HTERT RPE-1 (cell line): ENCODE results near the gene MRPL12.
"Not testable (repeated sequence)": the region's sequence is repeated elsewhere in the genome, so short reads cannot be mapped to it uniquely, and the experiment has no call there.

Experiments
- in situ Hi-C: fragments of 300-500 bp; cut with MboI; formaldehyde crosslinking; loops from 4 replicates; pipeline ENCODE4 v1.14.3; 2020; ENCODE audit warnings: low sequenced_read_pairs

MRPL12 gene

DNA sequence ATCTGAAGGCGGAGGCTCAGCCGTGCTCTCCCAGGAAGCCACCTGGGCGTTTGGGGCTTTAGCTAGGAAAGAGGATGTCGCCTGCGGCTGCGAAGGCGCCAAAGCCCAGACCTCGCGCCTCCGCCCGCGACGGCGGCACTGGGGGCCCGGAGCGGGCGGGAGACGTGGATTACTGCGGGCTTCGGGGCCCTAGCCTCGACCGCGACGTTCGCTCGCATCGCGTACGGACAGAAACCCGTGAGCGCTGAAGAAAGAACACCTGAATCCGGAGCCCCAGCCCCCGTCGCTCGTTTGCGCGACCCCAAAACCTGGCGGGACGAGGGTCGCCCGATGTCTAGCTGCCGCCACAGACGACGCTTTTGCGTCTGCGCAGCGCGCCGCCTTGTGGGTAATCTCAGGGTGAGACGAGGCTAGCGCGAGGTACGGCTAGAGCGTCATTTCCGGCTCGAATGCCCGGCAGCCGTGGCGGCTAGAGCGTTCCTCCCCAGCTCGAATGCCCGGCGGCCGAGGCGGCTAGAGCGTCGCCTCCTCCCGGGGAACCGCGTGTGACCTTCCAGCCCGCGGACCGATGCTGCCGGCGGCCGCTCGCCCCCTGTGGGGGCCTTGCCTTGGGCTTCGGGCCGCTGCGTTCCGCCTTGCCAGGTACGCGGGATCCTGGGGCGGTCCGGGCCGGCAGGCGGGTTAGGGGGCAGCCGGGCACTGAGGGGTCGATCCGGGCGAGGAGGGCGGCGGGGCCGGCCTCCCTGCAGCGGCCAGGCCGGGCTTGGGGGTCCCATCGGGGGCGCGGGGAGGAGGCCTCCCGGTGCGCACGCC is at the start of gene MRPL12:
TSS of gene MRPL12 (plus strand) at position 434 of the 813 bp plus-strand sequence. CDS start at position 569, 135 bp downstream.
- in situ Hi-C loops, result no loop called here

DNA sequence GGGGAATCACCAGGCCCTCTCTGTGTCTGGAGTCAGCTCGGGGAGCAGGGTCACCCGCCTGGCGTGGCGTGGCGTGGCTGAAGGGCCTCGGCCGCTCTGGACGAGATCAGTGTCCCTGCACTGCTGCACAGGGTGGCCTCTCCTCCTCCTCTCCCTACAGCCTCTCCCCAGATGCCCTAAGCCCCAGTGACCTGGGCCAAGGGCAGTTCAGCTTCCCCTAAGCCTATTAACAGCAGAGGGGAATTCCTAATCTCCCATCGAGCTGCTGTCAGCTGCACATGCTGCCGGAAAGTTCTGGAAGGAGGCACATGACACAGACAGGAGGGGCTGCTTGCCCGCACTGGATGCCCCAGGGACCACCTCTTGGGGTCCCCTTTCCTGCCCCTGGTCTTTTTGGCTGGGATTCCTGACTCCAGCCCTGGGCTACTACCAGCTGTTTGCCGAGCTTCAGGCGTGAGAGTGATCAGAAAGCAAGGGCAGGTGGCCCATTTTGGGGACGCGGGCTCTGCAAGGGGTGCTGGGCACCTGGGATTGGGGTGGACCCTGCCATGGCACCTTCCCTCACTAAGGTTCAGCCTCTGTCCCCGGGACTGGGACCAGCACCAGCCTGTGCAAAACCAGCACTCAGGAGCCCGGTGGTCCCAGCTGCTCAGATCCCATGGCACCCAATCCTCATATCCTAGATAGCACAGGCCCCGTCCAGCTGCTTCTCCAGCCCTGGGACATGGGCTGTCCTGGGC is 47.6 kb upstream of the MRPL12 start:
- in situ Hi-C loops, result no loop called here

GRCh38 chr17:81656118-81656743 is 46.9 kb upstream of the MRPL12 start, which contains the start of gene PDE6G:
PDE6G (minus strand) TSS chr17:81656542; CDS start chr17:81653305, 3,237 bp downstream.
- in situ Hi-C loops, result no loop called here

- in situ Hi-C loops, result no loop called here
Observed at GRCh38 chr17:81656835-81657234, 46.3 kb upstream of the MRPL12 start.

DNA sequence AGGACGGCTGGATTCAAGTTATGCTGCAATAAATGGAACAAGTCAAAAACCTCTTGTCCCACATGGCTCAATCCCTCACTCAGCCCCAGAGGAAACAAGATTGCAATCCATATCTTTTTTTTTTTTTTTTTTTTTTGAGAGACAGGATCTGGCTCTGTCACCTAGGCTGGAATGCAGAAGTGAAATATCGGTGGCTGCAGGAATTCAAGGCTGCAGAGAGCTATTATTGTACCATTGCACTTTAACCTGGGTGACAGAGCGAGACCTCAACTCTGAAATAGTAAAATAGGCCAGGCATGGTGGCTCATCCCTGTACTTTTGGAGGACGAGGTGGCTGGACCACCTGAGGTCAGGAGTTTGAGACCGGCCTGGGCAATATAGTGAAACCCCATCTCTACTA is 44.1 kb upstream of the MRPL12 start:
- in situ Hi-C loops, result no loop called here

GRCh38 chr17:81660441-81660840 is 42.7 kb upstream of the MRPL12 start:
- in situ Hi-C loops, result no loop called here

DNA sequence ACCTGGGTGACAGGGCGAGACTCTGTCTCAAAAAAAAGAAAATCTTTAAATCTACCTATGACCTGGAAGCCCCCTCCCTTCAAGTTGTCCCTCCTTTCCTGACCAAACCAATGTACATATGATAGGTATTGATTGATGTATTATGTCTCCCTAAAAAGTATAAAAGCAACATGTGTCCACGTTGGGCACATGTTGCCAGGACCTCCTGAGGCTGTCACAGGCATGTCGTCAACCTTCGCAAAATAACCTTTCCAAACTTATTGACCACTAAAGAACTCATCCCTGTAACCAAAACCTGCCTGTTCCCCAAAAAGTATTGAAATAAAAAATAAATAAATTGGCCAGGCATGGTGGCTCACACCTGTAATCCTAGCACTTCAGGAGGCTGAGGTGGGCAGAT is 41.2 kb upstream of the MRPL12 start:
- in situ Hi-C loops, result no loop called here

- in situ Hi-C loops, result no loop called here
Observed at GRCh38 chr17:81664051-81664470, 39.1 kb upstream of the MRPL12 start.

- in situ Hi-C loops, result no loop called here
Observed at GRCh38 chr17:81665205-81666091, 37.7 kb upstream of the MRPL12 start.

GRCh38 chr17:81666092-81666341 is 37.1 kb upstream of the MRPL12 start:
- in situ Hi-C loops, result no loop called here

DNA sequence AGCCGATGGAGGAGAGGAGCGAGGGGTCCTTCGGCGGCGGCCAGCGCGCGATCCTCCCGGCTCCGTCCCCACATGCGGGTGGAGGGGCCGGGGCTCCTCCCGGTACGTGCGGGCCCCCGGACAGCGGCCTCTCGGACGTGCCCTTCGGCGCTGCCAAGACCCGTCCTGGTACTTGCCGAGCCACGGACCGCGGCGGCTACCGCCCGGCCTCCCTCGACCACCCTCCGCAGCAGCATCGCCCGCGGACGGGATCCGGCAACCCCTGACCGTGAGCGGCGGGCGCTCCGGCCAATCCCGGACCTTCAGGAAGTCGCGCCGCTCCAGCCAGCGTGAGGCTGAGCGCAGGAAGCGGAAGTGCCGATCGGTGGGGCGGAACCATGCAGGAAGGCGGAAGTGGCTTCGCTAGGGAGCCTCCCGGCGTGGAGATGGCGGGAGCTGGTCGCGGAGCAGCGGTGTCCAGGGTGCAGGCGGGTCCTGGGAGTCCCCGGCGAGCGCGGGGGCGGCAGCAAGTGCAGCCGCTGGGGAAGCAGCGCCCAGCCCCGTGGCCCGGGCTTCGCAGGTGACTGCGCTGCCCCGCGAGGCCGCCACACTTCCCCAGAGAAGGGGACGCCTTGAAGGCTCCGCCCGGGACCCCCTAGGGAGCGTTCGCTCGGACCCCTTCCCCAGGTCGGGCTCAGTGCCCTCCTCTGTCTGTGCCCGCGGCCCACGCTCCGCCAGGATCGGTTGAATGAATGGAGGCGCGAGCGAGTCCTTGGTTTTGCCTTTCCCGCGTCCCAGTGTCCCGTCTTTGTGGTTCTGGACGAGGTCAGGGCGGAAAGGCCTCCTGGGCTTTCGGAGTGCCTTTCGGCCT is 36.6 kb upstream of the MRPL12 start, which contains the start of the genes CCDC137 and OXLD1:
TSS of gene CCDC137 (plus strand) at position 396 of the 850 bp plus-strand sequence. CDS start at position 426, 30 bp downstream.
TSS of gene OXLD1 (minus strand) at position 264 of the 850 bp plus-strand sequence. CDS start at position 236, 28 bp downstream.
- in situ Hi-C loops, result no loop called here

DNA sequence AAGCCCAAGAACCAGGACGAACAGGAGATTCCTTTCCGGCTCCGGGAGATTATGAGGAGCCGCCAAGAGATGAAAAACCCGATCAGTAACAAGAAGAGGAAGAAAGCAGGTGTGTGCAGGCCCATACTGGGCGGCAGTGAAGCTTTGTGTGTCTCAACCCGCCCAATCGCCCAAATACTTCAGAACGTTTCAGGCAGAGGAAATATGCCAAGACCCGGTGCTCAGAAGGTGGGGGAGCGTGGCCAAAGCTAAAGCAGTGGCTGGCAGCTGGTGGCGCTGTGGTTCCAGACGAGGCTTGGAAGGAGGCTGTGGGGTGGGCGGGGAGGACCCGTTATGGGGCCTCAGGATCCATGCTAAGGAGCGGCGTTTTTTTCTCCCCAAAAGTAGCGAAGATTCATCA is 35.4 kb upstream of the MRPL12 start:
- in situ Hi-C loops, result no loop called here

DNA sequence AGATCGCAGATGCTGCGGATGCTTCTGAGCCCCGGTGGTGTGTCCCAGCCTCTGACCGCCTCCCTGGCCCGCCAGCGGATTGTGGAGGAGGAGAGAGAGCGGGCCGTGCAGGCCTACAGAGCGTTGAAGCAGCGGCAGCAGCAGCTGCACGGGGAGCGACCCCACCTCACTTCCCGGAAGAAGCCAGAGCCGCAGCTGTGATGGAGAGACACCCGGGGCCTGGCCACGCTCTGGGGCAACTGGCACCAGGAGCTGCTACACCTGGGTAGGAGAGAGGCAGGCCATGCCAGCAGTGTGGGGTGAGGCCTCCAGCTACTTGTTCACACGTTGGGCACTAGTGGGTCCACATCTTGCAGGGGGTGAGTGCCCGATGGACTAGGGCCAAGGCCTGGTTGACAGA is 30.7 kb upstream of the MRPL12 start:
- in situ Hi-C loops, result no loop called here

DNA sequence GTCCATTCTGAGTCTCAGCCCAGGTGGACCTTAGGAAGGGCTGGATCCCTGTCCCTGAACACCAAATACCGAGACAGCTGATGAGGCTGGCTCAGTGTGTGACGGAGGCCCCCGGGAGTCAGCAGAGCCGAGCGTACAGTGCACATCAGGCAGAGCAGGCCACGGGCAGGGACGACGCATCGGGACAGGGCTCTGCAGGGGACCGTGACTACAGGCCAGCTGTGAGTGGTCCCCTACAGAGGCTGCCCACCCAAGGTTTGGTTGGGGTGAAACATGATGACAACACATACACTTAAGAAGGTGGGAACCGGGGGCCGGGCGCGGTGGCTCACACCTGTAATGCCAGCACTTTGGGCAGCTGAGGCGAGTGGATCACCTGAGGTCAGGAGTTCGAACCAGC is 30.2 kb upstream of the MRPL12 start:
- in situ Hi-C loops, result no loop called here

DNA sequence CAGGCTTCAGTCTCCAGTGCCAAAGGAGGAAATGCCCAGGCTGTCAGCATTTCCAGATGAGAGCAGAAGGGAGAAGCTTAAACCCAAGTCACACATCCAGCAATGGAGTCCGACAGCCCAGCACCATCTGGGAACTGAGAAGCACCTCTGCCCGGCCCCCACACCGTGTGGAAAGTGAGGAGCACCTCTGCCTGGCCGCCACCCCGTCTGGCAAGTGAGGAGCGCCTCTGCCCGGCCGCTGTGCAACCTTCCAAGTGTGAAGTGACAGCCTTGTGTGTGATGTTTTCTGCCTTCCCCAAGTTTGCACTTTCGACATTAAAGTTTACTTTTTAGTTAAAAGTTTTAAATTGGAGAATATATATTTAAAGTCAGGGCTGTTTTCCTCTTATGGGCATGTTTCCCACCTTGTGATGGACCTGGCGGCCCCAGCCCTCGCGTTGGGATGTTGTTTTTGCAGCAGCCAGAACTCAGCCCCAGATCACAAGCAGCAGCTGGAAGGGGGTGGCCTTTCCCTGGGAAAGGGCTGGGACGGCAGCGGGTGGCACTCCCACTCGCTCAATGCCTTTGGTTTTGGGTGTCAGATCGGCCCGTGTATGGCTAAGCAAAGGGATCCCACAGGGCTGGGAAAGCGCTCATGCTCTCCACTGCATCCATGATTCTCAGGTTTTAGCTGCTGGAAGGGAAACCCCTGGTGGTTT is 29.5 kb upstream of the MRPL12 start:
- in situ Hi-C loops, result no loop called here

- in situ Hi-C loops, result not testable (repeated sequence)
Observed at GRCh38 chr17:81675515-81676221, 27.5 kb upstream of the MRPL12 start.

DNA sequence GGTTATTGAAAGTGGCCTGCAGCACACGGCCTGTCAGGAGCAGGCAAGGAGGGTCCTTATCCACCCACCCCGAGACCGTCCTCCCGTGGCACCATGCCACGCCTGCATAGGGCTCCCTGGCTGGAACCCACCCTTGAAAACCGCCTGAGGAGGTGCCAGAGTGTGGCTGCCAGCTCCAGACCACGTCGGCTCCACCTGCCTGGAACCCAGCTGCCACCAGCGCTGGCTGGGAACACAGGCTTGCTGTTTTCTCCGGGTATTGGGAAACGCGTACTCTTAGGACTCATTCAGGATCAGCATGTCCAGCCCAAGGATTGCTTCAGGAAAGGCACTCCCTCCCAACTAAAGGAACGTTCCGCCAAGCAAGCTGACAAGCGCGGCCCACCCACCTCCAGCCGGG is 26.3 kb upstream of the MRPL12 start:
- in situ Hi-C loops, result no loop called here

GRCh38 chr17:81680150-81680549 is 23.0 kb upstream of the MRPL12 start:
- in situ Hi-C loops, result no loop called here
